ENCODE results near the gene GARRE1.

DNA sequence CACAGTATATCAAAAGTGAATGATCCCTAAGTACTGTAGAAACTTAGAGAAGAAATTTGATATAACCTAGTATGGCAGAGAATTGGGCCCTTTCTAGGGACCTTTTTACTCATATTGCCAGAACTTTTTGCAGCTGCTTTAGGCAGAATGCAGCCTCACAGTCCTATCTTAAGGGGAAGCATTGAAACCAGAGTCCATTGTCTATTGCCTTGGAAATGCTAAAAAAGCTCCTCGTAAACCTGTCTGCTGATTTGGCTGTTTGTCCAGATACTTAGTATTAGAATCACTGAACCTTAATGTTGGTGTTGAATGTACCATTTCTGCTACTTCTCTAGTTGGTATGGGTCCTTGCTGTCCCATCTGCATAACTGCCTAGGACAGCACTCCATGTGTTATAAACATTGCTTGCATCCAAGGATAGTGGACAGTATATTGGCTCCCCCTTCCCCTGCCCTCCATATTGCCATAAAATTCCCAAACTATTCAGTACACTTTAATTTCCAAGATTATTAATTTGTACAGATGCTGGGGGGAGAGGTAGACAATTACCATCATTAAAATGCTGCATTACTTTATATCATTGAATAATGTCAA lies 46.0 kb upstream of the GARRE1 start:
- TF ChIP-seq, protein P1, sequence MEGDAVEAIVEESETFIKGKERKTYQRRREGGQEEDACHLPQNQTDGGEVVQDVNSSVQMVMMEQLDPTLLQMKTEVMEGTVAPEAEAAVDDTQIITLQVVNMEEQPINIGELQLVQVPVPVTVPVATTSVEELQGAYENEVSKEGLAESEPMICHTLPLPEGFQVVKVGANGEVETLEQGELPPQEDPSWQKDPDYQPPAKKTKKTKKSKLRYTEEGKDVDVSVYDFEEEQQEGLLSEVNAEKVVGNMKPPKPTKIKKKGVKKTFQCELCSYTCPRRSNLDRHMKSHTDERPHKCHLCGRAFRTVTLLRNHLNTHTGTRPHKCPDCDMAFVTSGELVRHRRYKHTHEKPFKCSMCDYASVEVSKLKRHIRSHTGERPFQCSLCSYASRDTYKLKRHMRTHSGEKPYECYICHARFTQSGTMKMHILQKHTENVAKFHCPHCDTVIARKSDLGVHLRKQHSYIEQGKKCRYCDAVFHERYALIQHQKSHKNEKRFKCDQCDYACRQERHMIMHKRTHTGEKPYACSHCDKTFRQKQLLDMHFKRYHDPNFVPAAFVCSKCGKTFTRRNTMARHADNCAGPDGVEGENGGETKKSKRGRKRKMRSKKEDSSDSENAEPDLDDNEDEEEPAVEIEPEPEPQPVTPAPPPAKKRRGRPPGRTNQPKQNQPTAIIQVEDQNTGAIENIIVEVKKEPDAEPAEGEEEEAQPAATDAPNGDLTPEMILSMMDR (IDR thresholded peaks at IDR 0.05) = no peak
- TF ChIP-seq POLR2AphosphoS5 (IDR thresholded peaks at IDR 0.05) (no peak), POLR2A (IDR thresholded peaks at IDR 0.05) (no peak)

All from transverse colon (tissue), 4 donors.